Type B pancreatic cell (in vitro differentiated cells): ENCODE results near the gene BMP6. TPM values are rescaled to one million over a fixed set of nuclear protein-coding genes. Genes with fewer than 3 reads are reported as not detected.

Experiments used
- DNase-seq: peaks from one replicate; pipeline ENCODE4 v3.0.0; 2021; ENCODE audit warnings: mixed read lengths; ENCODE audit not compliant: unreplicated experiment; ENCODE audit errors: extremely low spot score
- H3K27ac Mint-ChIP-seq: 2 replicates; pipeline ENCODE4 v1.8.0; 2021; ENCODE audit warnings: mild to moderate bottlenecking, mixed read lengths
- H3K27me3 Mint-ChIP-seq: 2 replicates; pipeline ENCODE4 v1.8.0; 2021; ENCODE audit warnings: mixed read lengths
- H3K36me3 Mint-ChIP-seq: 2 replicates; pipeline ENCODE4 v1.8.0; 2021; ENCODE audit warnings: mixed read lengths
- H3K4me1 Mint-ChIP-seq: one replicate; pipeline ENCODE4 v1.8.0; 2021; ENCODE audit warnings: mixed read lengths; ENCODE audit not compliant: unreplicated experiment
- H3K4me3 Mint-ChIP-seq: 2 replicates; pipeline ENCODE4 v1.8.0; 2021; ENCODE audit warnings: mild to moderate bottlenecking, mixed read lengths
- H3K9me3 Mint-ChIP-seq: 2 replicates; pipeline ENCODE4 v1.8.0; 2021; ENCODE audit warnings: mixed read lengths
- CTCF ChIP-seq: fragments of 200-600 bp; sonication (generic); conservative IDR thresholded peaks from 2 replicates; pipeline ENCODE4 v1.5.0; 2021; ENCODE audit warnings: antibody characterized with exemption, mild to moderate bottlenecking
- total RNA-seq: library from RNA; stranded (reverse); gene quantifications from 2 replicates; pipeline ENCODE4 v1.2.1, GENCODE V29; 2021; ENCODE audit warnings: low replicate concordance

BMP6 gene
- total RNA-seq, 1 donor from 2014 or later = 1.8 TPM

GRCh38 chr6:7841781-7842468 is 116.0 kb downstream of the BMP6 start:
- Mint-ChIP-seq H3K27ac (no peak overlapping the region), H3K27me3 (peaks cover 3% of the 10 kb centered on the region), H3K36me3 (no peaks in the 10 kb centered on the region), H3K4me1 (no peaks in the 10 kb centered on the region), H3K9me3 (no peaks in the 10 kb centered on the region), H3K4me3 (no peak overlapping the region)
- TF ChIP-seq CTCF = no peak
- no peak for DNase-seq

GRCh38 chr6:7846966-7847818 is 121.3 kb downstream of the BMP6 start:
- Mint-ChIP-seq H3K36me3 (no peaks in the 10 kb centered on the region), H3K4me3 (no peak overlapping the region), H3K27ac (no peak overlapping the region), H3K4me1 (peaks cover 4% of the 10 kb centered on the region), H3K9me3 (no peaks in the 10 kb centered on the region), H3K27me3 (peaks cover 3% of the 10 kb centered on the region)
- TF ChIP-seq CTCF = no peak
- no peak for DNase-seq

GRCh38 chr6:7848229-7848628 is 122.3 kb downstream of the BMP6 start:
- H3K4me1 Mint-ChIP-seq = peaks cover 4% of the 10 kb centered on the region
- TF ChIP-seq CTCF = no peak
- H3K36me3 Mint-ChIP-seq = no peaks in the 10 kb centered on the region
- no peak overlapping the region for H3K27ac Mint-ChIP-seq
- H3K9me3 Mint-ChIP-seq = no peaks in the 10 kb centered on the region
- no peak overlapping the region for H3K4me3 Mint-ChIP-seq
- peaks cover 3% of the 10 kb centered on the region for H3K27me3 Mint-ChIP-seq
- DNase-seq = no peak

GRCh38 chr6:7851780-7852179 is 125.9 kb downstream of the BMP6 start:
- no peaks in the 10 kb centered on the region for H3K36me3 Mint-ChIP-seq
- TF ChIP-seq CTCF = no peak
- no peak for DNase-seq
- H3K27ac Mint-ChIP-seq = no peak overlapping the region
- no peaks in the 10 kb centered on the region for H3K9me3 Mint-ChIP-seq
- peaks cover 4% of the 10 kb centered on the region for H3K4me1 Mint-ChIP-seq
- no peak overlapping the region for H3K4me3 Mint-ChIP-seq
- H3K27me3 Mint-ChIP-seq = no peaks in the 10 kb centered on the region

- no peak for TF ChIP-seq CTCF
- no peaks in the 10 kb centered on the region for H3K36me3 Mint-ChIP-seq
- DNase-seq = no peak
- no peak overlapping the region for H3K4me3 Mint-ChIP-seq
- H3K27ac Mint-ChIP-seq = no peak overlapping the region
- H3K4me1 Mint-ChIP-seq = peaks cover 4% of the 10 kb centered on the region
- no peaks in the 10 kb centered on the region for H3K27me3 Mint-ChIP-seq
- no peaks in the 10 kb centered on the region for H3K9me3 Mint-ChIP-seq
Measured at GRCh38 chr6:7859591-7859990, 133.7 kb downstream of the BMP6 start.
